HepG2 (cell line): ENCODE data around the gene SRXN1. TPM values are rescaled to one million over a fixed set of nuclear protein-coding genes. Genes with fewer than 3 reads are reported as not detected.

ENCODE experiments used
- GABPA ChIP-seq, 2 experiments: IDR thresholded peaks; 2 replicates each; pipeline ENCODE4 v1.6.1; 2011 to 2016; ENCODE audit warnings: low read depth in 2 of 2, low read length in 1 of 2, missing biosample characterization in 1 of 2, missing genetic modification characterization in 1 of 2
- IKZF1 ChIP-seq: fragments of 450-650 bp; IDR thresholded peaks from 2 replicates; pipeline ENCODE4 v1.7.1; 2016
- MED8 ChIP-seq: sonication (generic); formaldehyde crosslinking; IDR thresholded peaks from 2 replicates; pipeline ENCODE4 v1.8.1; 2023; ENCODE audit warnings: mild to moderate bottlenecking, missing genetic modification reagents; ENCODE audit not compliant: insufficient replicate concordance
- PLRG1 ChIP-seq: fragments of 450-650 bp; conservative IDR thresholded peaks from 2 replicates; pipeline ENCODE4 v1.6.1; 2016
- REL ChIP-seq: sonication (generic); formaldehyde crosslinking; conservative IDR thresholded peaks from 2 replicates; pipeline ENCODE4 v1.8.0; 2022; ENCODE audit warnings: mild to moderate bottlenecking, missing genetic modification reagents, moderate library complexity
- TBX3 ChIP-seq: fragments of 450-650 bp; IDR thresholded peaks from 2 replicates; pipeline ENCODE4 v1.6.1; 2017; ENCODE audit warnings: antibody characterized with exemption, mild to moderate bottlenecking, inconsistent platforms, borderline replicate concordance
- ZBTB3 ChIP-seq: sonication (generic); formaldehyde crosslinking; IDR thresholded peaks from 2 replicates; pipeline ENCODE4 v1.4.0; 2020; ENCODE audit warnings: low read depth, mild to moderate bottlenecking, moderate library complexity, missing genetic modification reagents, borderline replicate concordance
- ZNF121 ChIP-seq: sonication (generic); formaldehyde crosslinking; IDR thresholded peaks from 2 replicates; pipeline ENCODE4 v1.5.0; 2020; ENCODE audit warnings: mild to moderate bottlenecking, missing genetic modification reagents
- ZNF484 ChIP-seq: sonication (generic); formaldehyde crosslinking; IDR thresholded peaks from 2 replicates; pipeline ENCODE4 v1.5.1; 2020; ENCODE audit warnings: mild to moderate bottlenecking, low read depth, missing genetic modification reagents, borderline replicate concordance
- ZNF589 ChIP-seq: sonication (generic); formaldehyde crosslinking; conservative IDR thresholded peaks from 2 replicates; pipeline ENCODE4 v1.8.0; 2022; ENCODE audit warnings: mild to moderate bottlenecking, moderate library complexity, missing genetic modification reagents
- ZNF737 ChIP-seq: sonication (generic); formaldehyde crosslinking; IDR thresholded peaks from 2 replicates; pipeline ENCODE4 v1.5.0; 2020; ENCODE audit warnings: missing genetic modification reagents, mild to moderate bottlenecking, borderline replicate concordance
- ZNF850 ChIP-seq: sonication (generic); formaldehyde crosslinking; conservative IDR thresholded peaks from 2 replicates; pipeline ENCODE4 v1.9.0; 2021; ENCODE audit warnings: mild to moderate bottlenecking, missing genetic modification reagents
- polyA plus RNA-seq, 8 experiments: library from polyadenylated mRNA; depleted of rRNA in 3 of 8; stranded (reverse) in 7 of 8; unstranded in 1 of 8; fragments of >200 nt; fragmentation: Illumina TruSeq in 4 of 8; extraction: Trizol in 4 of 8; gene quantifications; 2 replicates each; pipeline versions ENCODE4 v1.2.1 to v1.2.3, GENCODE V29; 2011 to 2016; ENCODE audit warnings: low read depth in 4 of 8, missing spikeins in 1 of 8, mixed read lengths in 1 of 8; ENCODE audit not compliant: insufficient read depth in 1 of 8
- total RNA-seq, 5 experiments: library from RNA; depleted of rRNA; stranded (reverse); fragments of >200 nt; fragmentation: Illumina TruSeq; extraction: Trizol; gene quantifications; 2 replicates each; pipeline ENCODE4 v1.2.3, GENCODE V29; 2016; ENCODE audit warnings: low read depth in 1 of 5
- TF ChIP-seq, protein P1 (sequence below): sonication (generic); formaldehyde crosslinking; conservative IDR thresholded peaks from 2 replicates; pipeline ENCODE4 v1.4.0; 2020; ENCODE audit warnings: missing genetic modification reagents
- TF ChIP-seq, protein P2 (sequence below): IDR thresholded peaks from 2 replicates; pipeline ENCODE4 v1.6.1; 2016; ENCODE audit warnings: low read depth, borderline replicate concordance
- TF ChIP-seq, protein P3 (sequence below): sonication (generic); formaldehyde crosslinking; IDR thresholded peaks from 2 replicates; pipeline ENCODE4 v1.4.0; 2020; ENCODE audit warnings: missing genetic modification reagents, borderline replicate concordance
- TF ChIP-seq, protein P4 (sequence below): sonication (generic); formaldehyde crosslinking; IDR thresholded peaks from 2 replicates; pipeline ENCODE4 v1.4.0; 2020; ENCODE audit warnings: missing genetic modification reagents
- TF ChIP-seq, protein P5 (sequence below): sonication (generic); formaldehyde crosslinking; IDR thresholded peaks from 2 replicates; pipeline ENCODE4 v1.5.0; 2020; ENCODE audit warnings: missing genetic modification reagents, mild to moderate bottlenecking, borderline replicate concordance
- TF ChIP-seq, protein P6 (sequence below): sonication (generic); formaldehyde crosslinking; IDR thresholded peaks from 2 replicates; pipeline ENCODE4 v1.4.0; 2020; ENCODE audit warnings: mild to moderate bottlenecking, missing genetic modification reagents

SRXN1 gene
- total and polyA plus RNA-seq, 2 of the 13 experiments (the other 11 are each of a cell fraction or from before 2014, with no cell fraction given): 29.9 to 87.7 TPM

DNA sequence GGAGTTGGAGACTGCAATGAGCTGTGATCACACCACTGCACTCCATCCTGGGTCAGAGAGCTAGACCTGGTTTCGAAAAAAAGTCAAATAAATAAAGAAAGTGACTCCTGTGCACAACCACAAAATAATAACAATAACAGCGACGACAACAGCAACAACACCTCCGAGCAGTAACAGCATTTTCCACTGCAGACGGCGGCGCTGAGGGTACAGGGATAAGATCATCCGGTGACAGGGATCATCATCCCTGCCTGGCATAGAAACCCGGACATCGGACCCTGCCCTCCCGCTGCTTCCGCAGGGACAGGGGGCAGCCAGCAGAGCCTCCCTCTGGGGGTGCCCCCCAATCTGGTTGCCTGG is 11.5 kb downstream of the SRXN1 start (continued):
- no peak for TF ChIP-seq ZBTB3 (CRISPR knock-in tag)
- TF ChIP-seq MED8 (CRISPR knock-in tag): no peak
- TF ChIP-seq, protein P1, sequence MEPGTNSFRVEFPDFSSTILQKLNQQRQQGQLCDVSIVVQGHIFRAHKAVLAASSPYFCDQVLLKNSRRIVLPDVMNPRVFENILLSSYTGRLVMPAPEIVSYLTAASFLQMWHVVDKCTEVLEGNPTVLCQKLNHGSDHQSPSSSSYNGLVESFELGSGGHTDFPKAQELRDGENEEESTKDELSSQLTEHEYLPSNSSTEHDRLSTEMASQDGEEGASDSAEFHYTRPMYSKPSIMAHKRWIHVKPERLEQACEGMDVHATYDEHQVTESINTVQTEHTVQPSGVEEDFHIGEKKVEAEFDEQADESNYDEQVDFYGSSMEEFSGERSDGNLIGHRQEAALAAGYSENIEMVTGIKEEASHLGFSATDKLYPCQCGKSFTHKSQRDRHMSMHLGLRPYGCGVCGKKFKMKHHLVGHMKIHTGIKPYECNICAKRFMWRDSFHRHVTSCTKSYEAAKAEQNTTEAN (CRISPR knock-in tag): no peak
- no peak for TF ChIP-seq PLRG1
- TF ChIP-seq GABPA (IDR thresholded peaks at IDR 0.05; ENCODE audit: low read depth, low read length): no peak
- peak; percentile 36; the same call in 1 of the 2 replicates for TF ChIP-seq GABPA (CRISPR knock-in tag; IDR thresholded peaks at IDR 0.05; ENCODE audit: low read depth)
- TF ChIP-seq, protein P2, sequence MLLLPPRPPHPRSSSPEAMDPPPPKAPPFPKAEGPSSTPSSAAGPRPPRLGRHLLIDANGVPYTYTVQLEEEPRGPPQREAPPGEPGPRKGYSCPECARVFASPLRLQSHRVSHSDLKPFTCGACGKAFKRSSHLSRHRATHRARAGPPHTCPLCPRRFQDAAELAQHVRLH (CRISPR knock-in tag): peak; percentile 38; the same call in 1 of the 2 replicates
- no peak for TF ChIP-seq ZNF589 (CRISPR knock-in tag)
- no peak for TF ChIP-seq IKZF1
- no peak for TF ChIP-seq ZNF850 (CRISPR knock-in tag)
- no peak for TF ChIP-seq REL (CRISPR knock-in tag)
- TF ChIP-seq ZNF121 (CRISPR knock-in tag): no peak
- TF ChIP-seq ZNF484: no peak
- TF ChIP-seq ZNF737 (CRISPR knock-in tag): no peak
- TF ChIP-seq, protein P3, sequence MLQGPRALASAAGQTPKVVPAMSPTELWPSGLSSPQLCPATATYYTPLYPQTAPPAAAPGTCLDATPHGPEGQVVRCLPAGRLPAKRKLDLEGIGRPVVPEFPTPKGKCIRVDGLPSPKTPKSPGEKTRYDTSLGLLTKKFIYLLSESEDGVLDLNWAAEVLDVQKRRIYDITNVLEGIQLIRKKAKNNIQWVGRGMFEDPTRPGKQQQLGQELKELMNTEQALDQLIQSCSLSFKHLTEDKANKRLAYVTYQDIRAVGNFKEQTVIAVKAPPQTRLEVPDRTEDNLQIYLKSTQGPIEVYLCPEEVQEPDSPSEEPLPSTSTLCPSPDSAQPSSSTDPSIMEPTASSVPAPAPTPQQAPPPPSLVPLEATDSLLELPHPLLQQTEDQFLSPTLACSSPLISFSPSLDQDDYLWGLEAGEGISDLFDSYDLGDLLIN (CRISPR knock-in tag): no peak
- TF ChIP-seq, protein P4, sequence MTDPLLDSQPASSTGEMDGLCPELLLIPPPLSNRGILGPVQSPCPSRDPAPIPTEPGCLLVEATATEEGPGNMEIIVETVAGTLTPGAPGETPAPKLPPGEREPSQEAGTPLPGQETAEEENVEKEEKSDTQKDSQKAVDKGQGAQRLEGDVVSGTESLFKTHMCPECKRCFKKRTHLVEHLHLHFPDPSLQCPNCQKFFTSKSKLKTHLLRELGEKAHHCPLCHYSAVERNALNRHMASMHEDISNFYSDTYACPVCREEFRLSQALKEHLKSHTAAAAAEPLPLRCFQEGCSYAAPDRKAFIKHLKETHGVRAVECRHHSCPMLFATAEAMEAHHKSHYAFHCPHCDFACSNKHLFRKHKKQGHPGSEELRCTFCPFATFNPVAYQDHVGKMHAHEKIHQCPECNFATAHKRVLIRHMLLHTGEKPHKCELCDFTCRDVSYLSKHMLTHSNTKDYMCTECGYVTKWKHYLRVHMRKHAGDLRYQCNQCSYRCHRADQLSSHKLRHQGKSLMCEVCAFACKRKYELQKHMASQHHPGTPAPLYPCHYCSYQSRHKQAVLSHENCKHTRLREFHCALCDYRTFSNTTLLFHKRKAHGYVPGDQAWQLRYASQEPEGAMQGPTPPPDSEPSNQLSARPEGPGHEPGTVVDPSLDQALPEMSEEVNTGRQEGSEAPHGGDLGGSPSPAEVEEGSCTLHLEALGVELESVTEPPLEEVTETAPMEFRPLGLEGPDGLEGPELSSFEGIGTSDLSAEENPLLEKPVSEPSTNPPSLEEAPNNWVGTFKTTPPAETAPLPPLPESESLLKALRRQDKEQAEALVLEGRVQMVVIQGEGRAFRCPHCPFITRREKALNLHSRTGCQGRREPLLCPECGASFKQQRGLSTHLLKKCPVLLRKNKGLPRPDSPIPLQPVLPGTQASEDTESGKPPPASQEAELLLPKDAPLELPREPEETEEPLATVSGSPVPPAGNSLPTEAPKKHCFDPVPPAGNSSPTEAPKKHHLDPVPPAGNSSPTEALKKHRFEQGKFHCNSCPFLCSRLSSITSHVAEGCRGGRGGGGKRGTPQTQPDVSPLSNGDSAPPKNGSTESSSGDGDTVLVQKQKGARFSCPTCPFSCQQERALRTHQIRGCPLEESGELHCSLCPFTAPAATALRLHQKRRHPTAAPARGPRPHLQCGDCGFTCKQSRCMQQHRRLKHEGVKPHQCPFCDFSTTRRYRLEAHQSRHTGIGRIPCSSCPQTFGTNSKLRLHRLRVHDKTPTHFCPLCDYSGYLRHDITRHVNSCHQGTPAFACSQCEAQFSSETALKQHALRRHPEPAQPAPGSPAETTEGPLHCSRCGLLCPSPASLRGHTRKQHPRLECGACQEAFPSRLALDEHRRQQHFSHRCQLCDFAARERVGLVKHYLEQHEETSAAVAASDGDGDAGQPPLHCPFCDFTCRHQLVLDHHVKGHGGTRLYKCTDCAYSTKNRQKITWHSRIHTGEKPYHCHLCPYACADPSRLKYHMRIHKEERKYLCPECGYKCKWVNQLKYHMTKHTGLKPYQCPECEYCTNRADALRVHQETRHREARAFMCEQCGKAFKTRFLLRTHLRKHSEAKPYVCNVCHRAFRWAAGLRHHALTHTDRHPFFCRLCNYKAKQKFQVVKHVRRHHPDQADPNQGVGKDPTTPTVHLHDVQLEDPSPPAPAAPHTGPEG (CRISPR knock-in tag): peak; percentile 38; the same call in 1 of the 2 replicates
- TF ChIP-seq TBX3: 0 out of 2 replicates have a peak, but pooled peaks have one; percentile 48
- TF ChIP-seq, protein P5, sequence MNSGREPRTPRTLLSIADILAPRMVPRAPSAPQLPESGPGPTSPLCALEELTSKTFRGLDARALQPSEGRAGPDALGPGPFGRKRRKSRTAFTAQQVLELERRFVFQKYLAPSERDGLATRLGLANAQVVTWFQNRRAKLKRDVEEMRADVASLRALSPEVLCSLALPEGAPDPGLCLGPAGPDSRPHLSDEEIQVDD (CRISPR knock-in tag): no peak
- TF ChIP-seq, protein P6, sequence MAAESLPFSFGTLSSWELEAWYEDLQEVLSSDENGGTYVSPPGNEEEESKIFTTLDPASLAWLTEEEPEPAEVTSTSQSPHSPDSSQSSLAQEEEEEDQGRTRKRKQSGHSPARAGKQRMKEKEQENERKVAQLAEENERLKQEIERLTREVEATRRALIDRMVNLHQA (CRISPR knock-in tag): no peak
